ENCODE results near the gene TMPRSS13.

The TMPRSS13 gene

GRCh38 chr11:117910525-117910924, 18.7 kb downstream of the TMPRSS13 start:
- no peak for DNase-seq (ENCODE audit: low spot score)
- peak; percentile 8 for TF ChIP-seq CTCF (IDR thresholded peaks at IDR 0.05; ENCODE audit: extremely low read depth, insufficient read depth, missing control alignments)
- in situ Hi-C loops (cut with MboI; ENCODE audit: low pct_unique_long_range_greater_than_20kb, low sequenced_read_pairs, unreplicated experiment): no loop called here

DNA sequence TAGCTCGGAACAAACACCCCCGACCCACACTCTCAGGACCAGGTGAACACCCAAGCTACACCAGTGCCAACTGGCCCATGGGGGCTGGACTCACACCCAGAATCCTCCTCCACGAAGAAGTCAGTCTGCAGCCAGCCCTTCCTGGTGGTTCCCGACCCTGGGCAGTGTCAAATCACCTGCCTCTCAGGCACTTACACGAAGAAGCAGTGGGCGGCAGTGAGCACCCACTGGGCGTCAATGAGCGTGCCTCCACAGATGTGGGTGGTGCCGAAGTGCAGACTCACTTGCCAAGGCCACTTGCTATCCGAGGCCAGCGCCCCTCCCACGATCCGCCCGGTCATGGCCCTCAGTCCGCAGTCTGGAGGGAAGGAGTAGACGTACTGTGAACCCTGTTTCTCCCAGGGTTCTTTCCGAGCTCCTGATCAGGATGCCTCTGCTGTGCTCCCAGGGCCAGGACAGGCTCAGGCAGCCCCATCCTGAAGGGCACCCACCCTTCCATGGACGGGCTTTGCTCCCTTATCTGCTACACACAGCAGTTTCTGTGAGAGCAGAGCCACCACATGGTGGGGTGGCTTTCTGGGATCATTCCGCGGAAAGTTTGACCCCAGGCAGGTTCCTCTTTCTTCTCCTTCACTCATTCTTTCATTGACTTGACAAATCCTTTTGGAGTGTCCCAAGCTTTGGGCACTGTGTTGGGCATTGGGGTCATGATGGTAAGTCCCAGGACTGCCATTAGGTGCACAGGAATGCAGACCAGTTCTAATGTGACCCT, 19.4 kb downstream of the TMPRSS13 start:
- in situ Hi-C loops (cut with MboI; ENCODE audit: low pct_unique_long_range_greater_than_20kb, low sequenced_read_pairs, unreplicated experiment): no loop called here
- no peak for TF ChIP-seq CTCF (IDR thresholded peaks at IDR 0.05; ENCODE audit: extremely low read depth, insufficient read depth, missing control alignments)
- no peak for DNase-seq (ENCODE audit: low spot score)

GRCh38 chr11:117908959-117909610, 20.1 kb downstream of the TMPRSS13 start:
- no peak for TF ChIP-seq CTCF (IDR thresholded peaks at IDR 0.05; ENCODE audit: extremely low read depth, insufficient read depth, missing control alignments)
- no peak for DNase-seq (ENCODE audit: low spot score)
- in situ Hi-C loops (cut with MboI; ENCODE audit: low pct_unique_long_range_greater_than_20kb, low sequenced_read_pairs, unreplicated experiment): no loop called here

GRCh38 chr11:117908109-117908895, 20.9 kb downstream of the TMPRSS13 start:
- in situ Hi-C loops (cut with MboI; ENCODE audit: low pct_unique_long_range_greater_than_20kb, low sequenced_read_pairs, unreplicated experiment): no loop called here
- no peak for DNase-seq (ENCODE audit: low spot score)
- no peak for TF ChIP-seq CTCF (IDR thresholded peaks at IDR 0.05; ENCODE audit: extremely low read depth, insufficient read depth, missing control alignments)

DNA sequence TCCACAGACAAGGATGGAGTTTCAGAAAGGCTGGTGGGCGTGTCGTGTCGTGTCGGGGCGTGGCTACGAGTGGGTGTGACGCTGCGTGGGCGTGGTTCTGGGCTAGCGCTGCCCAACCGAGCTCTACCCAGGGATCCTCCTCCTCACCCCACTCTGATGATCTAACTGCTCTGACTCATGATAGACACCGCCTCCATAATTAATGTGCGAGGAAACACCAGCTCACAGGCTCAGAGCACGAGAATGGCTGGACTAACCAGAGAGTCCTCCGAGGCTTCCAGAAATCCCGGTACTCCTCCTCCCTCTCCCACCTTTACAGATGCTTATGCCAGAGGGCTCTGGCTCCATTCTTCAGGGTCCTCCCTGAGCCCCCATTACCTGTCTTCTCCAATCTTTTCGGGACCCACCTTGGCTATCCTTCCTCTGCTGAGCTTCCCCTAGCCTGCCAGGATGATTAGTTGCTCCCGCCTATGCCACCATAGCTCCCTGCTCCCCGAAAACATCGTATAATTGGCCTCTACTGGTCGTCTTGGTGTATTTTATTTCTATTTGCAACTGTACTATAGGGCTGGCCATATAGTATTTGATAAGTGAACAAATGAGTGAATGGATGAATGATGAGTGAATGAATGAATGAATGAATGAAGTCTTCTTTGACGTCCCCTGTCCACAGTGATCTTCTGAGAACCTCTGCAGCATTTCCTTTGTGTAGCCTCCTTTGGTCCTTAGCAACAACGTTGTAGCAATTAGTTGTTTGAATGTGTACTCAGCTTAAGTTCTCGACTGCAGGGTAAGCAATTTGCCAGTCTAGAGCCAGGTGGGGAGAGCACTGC, 21.7 kb downstream of the TMPRSS13 start:
- peak; percentile 51 for DNase-seq (ENCODE audit: low spot score)
- in situ Hi-C loops (cut with MboI; ENCODE audit: low pct_unique_long_range_greater_than_20kb, low sequenced_read_pairs, unreplicated experiment): no loop called here
- TF ChIP-seq CTCF (IDR thresholded peaks at IDR 0.05; ENCODE audit: extremely low read depth, insufficient read depth, missing control alignments): no peak

- no peak for TF ChIP-seq CTCF (IDR thresholded peaks at IDR 0.05; ENCODE audit: extremely low read depth, insufficient read depth, missing control alignments)
- DNase-seq (ENCODE audit: low spot score): no peak
- in situ Hi-C loops (cut with MboI; ENCODE audit: low pct_unique_long_range_greater_than_20kb, low sequenced_read_pairs, unreplicated experiment): no loop called here
Observed at GRCh38 chr11:117906710-117907109, 22.5 kb downstream of the TMPRSS13 start.
